GM18519 (cell line): ENCODE results near the gene FOXM1.
A peak's percentile ranks its signal among the peaks of the same experiment; 100 is the strongest.

ENCODE experiments used
- ATAC-seq: cut with Tn5 transposase; IDR thresholded peaks from one replicate; pipeline ENCODE4 v1.9.1; 2021; ENCODE audit warnings: mild to moderate bottlenecking, moderate library complexity; ENCODE audit not compliant: unreplicated experiment, low FRiP score

The FOXM1 gene, protein sequence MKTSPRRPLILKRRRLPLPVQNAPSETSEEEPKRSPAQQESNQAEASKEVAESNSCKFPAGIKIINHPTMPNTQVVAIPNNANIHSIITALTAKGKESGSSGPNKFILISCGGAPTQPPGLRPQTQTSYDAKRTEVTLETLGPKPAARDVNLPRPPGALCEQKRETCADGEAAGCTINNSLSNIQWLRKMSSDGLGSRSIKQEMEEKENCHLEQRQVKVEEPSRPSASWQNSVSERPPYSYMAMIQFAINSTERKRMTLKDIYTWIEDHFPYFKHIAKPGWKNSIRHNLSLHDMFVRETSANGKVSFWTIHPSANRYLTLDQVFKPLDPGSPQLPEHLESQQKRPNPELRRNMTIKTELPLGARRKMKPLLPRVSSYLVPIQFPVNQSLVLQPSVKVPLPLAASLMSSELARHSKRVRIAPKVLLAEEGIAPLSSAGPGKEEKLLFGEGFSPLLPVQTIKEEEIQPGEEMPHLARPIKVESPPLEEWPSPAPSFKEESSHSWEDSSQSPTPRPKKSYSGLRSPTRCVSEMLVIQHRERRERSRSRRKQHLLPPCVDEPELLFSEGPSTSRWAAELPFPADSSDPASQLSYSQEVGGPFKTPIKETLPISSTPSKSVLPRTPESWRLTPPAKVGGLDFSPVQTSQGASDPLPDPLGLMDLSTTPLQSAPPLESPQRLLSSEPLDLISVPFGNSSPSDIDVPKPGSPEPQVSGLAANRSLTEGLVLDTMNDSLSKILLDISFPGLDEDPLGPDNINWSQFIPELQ

DNA sequence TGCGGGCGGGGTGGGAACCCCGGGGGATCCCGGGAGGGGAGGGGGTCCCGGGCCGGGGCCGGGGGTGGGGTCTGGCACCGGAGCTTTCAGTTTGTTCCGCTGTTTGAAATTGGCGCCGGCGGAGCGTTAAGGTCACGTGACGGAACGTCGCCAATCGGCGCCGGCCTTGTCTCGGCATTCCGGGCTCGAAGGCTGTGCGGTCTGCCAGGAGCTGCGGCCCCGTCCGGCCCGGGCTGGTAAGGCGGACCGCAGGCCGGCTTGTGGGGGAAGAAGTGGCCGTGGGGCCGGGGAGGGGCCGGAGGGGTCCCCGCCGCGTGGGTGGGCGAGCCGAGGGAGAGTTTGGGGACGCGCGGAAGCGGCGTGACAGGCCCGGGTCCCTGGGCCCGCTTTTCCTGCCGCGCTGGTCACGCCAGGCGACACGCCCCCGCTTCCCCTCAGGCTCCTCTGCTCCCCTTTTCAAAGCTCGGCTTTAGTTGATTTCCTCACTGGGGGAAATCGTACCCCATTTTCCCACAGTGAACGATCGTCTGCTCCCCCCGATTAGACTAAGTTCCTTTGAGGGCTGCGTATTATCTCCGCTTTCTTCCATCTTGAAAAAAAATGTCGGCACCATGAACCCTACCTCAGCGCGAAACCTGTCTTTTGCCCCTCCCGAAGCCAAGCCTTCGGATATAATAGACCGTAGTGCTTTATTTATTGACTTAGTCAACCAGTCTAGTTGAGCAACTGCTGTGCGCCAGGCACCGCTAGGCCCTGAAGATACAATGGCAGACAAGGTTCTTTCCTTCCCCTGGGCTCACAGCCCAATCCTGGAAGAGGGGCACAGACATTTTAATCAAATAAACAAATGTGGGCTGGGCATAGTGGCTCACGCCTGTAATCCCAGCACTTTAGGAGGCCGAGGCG lies at the start of gene FOXM1, which contains the start of gene RHNO1:
FOXM1 (minus strand) TSS at position 128 of the 906 bp plus-strand sequence. CDS start 2,696 bp downstream, outside the sequence.
RHNO1 (plus strand) TSS at position 177 of the 906 bp plus-strand sequence. CDS start 8,144 bp downstream, outside the sequence.
- peak; percentile 60 for ATAC-seq

DNA sequence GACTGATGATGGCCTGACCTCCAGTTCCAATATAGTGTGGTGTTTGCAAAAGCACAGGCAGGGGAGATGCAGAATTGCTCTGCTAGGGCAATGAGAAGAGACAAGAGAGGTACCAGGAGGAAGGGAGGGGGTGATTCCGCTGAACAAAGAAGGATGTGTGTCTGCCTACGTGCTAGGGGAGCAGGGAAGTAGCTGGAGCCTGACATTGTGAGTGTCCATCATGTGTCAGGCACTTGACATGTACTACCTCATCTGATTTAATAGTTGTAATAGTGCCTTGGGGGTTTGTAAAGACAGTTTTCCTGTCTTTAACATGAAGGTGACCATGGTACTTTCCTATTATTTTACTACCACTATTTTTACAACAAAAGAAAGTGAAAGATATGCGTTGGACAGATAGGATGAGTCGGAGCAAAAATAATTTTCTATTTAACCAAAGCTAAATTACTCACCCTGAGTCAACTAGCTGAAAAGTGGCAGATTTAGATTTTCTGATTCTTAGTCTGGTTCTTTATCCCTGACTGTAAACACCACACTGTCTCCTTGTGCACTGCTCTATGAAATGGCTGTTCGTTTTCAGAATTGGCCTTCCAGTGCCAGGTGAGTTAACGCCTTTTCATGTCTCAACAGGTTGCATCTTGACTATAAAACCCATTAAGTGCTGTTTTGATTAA lies 48.5 kb upstream of the FOXM1 start:
- no peak for ATAC-seq

- ATAC-seq: no peak
Measured at GRCh38 chr12:2924019-2924418, 47.0 kb upstream of the FOXM1 start.

- no peak for ATAC-seq
Measured at GRCh38 chr12:2923057-2923456, 46.1 kb upstream of the FOXM1 start.

DNA sequence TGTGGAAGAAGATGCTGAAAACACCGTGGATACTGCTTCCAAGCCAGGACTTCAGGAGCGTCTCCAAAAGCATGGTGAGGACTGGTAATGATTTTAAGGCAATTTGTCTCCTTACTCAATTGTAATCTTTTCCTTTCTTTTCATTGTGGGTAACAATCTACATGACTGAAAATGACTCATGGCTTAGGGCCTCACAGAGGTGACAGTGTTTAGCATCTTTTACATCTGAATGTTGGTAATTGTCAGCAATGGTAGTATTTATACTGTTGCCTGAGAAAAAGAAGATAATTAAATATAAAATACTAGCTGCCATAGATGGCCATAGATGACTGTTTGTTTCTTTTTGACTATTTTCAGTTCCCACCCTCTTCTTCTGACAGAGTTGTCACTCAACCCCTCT lies 45.4 kb upstream of the FOXM1 start:
- no peak for ATAC-seq

DNA sequence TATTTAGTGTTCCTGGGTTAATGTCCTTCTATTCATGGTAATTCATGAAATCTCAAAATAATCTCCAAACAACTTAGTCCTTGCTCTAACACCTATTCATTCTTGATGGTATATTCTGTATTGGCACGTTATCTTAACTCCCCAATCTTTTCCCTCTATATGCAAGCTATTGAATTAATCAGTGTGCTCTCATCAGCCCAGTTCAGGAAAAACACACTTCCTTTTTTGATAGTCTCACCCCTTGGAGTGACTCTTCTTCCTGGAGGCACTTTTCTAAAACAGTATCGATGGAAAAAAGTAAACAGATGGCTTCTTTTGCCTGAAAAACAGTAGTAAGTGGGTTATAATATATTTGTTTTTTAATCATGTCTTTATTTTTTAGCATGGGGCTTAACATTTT lies 42.3 kb upstream of the FOXM1 start:
- ATAC-seq: no peak

- ATAC-seq: no peak
Measured at GRCh38 chr12:2912216-2912575, 35.2 kb upstream of the FOXM1 start.

GRCh38 chr12:2904260-2904659 lies 27.3 kb upstream of the FOXM1 start:
- no peak for ATAC-seq

DNA sequence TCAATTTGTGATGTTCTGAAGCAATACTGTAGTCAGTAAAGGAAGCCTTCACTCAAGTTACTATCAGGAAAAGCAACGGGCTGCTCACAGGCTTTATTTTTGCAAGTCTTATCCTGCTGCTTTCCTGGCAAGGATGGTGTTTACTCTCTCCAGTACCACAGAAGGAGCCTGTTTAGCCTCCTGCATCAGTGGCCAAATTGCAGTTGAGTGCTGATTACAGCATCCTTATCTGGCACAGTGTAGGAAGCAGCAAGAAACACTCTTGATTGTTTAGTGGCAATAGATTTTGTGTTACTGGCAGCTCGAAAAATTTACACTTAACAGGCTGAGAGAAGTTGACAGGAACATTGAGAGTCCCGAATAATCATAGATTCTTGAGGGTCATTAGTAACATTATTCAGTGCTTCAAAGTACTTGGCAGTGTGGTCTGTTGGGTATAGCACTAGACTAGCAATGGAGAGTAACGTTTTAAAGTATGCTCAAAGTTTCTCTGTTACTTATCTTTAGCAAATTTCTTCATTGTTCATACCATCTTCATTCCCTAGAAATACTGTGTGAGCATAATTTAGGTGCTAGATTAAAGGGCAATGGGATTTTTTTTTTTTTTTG lies 25.4 kb upstream of the FOXM1 start:
- ATAC-seq: no peak

DNA sequence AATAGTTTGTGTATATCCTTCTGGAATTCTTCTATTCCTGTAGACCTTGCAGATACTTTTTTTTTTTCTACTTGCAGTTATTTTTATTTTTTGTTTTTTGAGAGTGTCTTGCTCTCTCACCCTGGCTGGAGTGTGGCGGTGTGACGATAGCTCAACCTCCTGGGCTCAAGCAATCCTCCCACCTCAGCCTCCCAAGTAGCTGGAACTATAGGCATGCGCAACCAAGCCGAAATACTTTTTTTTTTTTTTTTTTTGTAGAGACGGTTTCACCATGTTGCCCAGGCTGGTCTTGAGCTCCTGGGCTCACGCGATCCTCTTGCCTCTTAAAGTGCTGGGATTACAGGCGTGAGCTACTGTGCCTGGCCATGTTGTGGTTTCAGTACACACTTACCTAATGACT lies 23.7 kb upstream of the FOXM1 start:
- no peak for ATAC-seq

GRCh38 chr12:2897418-2897817 lies 20.4 kb upstream of the FOXM1 start:
- ATAC-seq: no peak

- no peak for ATAC-seq
Measured at GRCh38 chr12:2895511-2895910, 18.5 kb upstream of the FOXM1 start.

DNA sequence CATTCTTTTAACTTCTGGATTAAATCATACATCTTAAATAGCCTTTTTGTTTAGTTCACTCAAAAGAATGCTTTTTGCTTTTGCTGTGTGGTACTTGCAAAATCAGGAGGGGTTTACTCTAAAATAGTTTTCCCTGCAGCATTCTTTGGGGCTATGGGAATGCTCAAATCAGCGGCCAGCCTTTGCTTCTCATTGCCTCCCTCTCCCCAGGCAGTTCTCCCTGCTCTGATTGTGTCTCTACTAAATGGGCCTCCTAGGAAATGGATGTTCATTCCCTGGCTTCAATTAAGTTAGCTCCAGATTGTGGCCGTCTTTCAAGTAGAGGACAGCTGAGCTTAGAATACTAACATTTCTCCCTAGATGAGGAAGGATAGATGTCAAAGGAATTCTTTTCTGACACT lies 18.1 kb upstream of the FOXM1 start:
- ATAC-seq: no peak

DNA sequence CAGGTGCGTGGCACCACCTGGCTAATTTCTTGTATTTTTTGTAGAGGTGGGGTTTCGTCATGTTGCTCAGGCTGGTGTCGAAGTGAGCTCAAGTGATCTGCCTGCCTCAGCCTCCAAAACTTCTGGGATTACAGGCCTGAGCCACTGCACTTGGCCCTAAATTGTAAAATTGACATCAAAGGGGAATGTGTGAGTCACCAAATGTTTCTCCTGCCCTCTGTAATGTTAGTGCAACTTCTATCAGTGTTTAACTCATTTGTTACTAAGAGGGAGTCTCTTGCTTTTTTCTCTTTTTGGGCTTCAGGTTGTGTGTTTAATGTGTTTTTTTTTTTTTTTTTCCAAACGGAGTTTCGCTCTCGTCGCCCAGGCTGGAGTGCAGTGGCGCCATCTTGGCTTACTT lies 16.0 kb upstream of the FOXM1 start:
- ATAC-seq: no peak

DNA sequence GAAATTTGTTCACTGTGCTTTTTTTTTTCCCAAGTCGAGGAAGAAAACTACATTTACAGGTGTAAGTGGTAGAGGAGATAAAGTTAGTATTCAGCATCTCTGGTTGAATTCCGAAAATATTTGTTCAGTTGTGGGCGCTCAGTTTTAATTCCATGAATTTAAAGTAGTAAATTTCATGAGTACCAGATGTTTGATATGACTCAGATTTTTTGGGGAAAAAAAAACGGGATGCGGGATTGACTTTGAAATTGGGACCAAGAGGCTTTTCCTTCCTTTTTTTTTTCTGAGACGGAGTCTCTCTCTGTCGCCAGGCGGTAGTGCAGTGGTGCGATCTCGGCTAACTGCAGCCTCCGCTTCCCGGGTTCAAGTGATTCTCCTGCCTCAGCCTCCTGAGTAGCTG lies 15.3 kb upstream of the FOXM1 start:
- ATAC-seq: no peak

DNA sequence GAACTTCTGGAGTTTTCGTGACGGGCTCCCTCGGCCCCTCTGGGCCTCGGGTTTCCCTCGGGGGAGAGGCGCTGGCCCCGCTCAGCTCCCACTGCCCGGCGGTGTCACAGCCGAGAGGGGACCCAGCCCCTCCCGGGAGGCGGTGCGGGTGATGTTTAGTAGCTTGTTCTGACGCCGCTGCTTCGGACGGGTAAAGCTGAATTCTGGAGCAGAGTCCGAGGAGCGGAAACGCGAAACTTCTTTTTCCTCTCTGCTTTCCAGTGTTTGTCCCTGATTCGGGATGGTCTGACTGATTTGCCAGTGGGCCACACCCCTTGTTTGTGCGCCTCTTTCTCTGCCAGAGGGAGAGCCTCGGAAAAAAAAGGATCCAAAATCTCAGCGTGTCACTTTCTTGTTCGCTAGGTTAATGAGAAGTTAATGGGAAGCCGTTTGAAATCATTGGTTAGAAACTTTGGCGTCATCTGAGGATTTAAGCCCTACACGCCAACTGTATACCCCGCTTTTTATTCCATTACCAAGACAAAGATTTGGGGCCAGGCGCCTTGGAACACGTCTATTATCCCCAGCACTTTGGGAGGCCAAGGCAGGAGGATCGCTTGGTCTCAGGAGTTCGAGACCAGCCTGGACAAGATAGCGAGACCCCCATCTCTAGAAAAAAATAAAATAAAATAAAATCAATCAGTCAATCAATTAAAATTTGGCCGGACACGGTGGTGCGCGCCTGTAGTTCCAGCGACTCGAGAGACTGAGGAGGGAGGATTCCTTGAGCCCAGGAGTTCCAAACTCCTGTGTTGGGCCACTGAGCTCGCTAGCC lies 14.5 kb upstream of the FOXM1 start:
- ATAC-seq: peak; percentile 21

DNA sequence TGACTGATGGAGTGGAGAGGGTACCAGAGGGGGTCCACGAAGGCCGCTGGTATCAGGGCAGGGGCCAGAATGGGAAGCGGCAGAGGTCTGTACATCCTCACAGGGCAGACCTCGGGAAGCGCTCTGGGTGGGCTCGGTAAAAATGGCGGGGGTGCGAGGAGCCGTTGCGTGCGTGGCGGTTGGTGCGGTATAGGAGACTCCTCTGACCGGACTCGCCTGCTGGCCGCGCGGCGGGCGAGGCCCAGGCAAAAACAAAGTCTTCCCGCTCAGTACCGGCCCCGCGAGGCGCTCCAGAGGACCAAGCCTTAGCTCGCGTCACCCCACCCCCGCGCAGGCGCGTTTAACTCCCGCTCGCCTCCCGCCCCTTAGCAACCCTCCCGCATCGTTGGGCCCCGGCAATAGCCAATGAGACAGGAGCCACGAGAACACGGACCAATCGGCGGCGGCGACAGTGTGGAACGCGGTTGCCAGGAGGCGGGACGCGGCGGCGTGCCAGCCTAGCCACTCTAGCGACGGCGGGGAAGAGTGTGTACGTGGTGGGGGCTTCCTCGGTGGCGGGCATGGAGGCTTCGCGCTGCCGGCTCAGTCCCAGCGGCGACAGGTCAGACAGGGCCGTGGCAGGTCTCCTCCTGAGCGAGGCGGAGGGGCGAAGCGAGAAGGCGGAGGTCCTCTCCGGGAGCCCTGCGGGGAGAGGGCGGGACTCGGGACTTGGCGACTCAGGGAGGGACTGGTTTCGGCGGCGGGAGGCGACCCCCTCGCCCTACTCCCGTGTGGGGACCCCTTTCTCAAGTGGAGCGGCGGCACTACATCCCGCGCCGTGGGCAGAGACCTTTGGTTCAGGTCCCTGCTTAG lies 13.6 kb upstream of the FOXM1 start, which contains the start of gene TULP3:
TULP3 (plus strand) TSS at position 504 of the 852 bp plus-strand sequence; CDS start at position 561, 57 bp downstream.
- peak; percentile 86 for ATAC-seq

DNA sequence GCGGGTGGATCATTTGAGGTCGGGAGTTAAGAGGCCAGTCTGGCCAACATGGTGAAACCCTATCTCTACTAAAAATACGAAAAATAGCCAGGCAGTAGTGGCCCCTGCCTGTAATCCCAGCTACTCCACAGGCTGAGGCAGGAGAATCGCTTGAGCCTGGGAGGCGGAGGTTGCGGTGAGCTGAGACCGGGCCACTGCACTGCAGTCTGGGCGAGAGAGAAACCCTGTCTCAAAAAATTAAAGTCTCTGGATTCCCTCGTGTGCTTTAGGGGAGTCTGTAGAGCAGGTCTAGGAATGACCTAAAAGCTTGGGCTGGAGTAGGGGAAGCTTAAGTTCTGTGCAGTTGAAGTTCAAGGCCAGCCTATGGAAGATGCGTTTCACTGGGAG lies 13.0 kb upstream of the FOXM1 start:
- ATAC-seq: no peak
